Nephron (organoid): ENCODE data around the gene AKT1.

Source experiments
- H3K27ac Mint-ChIP-seq, 3 experiments: 2 replicates each; pipeline ENCODE4 v1.8.0; 2020; ENCODE audit warnings: mixed read lengths in 3 of 3, mild to moderate bottlenecking in 2 of 3, moderate library complexity in 1 of 3
- H3K27me3 Mint-ChIP-seq: 2 replicates; pipeline ENCODE4 v1.8.0; 2021; ENCODE audit warnings: low read depth, mild to moderate bottlenecking, moderate library complexity, mixed read lengths
- H3K36me3 Mint-ChIP-seq: 2 replicates; pipeline ENCODE4 v1.8.0; 2020; ENCODE audit warnings: low read depth, mixed read lengths
- H3K4me1 Mint-ChIP-seq: 2 replicates; pipeline ENCODE4 v1.8.0; 2020; ENCODE audit warnings: mixed read lengths
- H3K4me3 Mint-ChIP-seq, 3 experiments: 2 replicates each; pipeline ENCODE4 v1.8.0; 2020; ENCODE audit warnings: mild to moderate bottlenecking in 3 of 3, mixed read lengths in 3 of 3, moderate library complexity in 2 of 3
- H3K9me3 Mint-ChIP-seq: 2 replicates; pipeline ENCODE4 v1.8.0; 2020; ENCODE audit warnings: mixed read lengths
- CTCF ChIP-seq, 3 experiments: fragments of 200-600 bp; sonication (generic); IDR thresholded peaks; one replicate each; pipeline ENCODE4 v1.5.0; 2021; ENCODE audit warnings: antibody characterized with exemption in 3 of 3; ENCODE audit not compliant: unreplicated experiment in 3 of 3

The AKT1 gene

GRCh38 chr14:104738375-104739019 lies 57.1 kb downstream of the AKT1 start:
- Mint-ChIP-seq H3K27ac (no peak overlapping the region), H3K4me3 (no peak overlapping the region), H3K4me1 (no peaks in the 10 kb centered on the region), H3K27me3 (peaks cover 4% of the 10 kb centered on the region), H3K36me3 (peaks cover 7% of the 10 kb centered on the region), H3K9me3 (no peaks in the 10 kb centered on the region)
- no peak for TF ChIP-seq CTCF (IDR thresholded peaks at IDR 0.05; ENCODE audit: unreplicated experiment in 3 of 3)

GRCh38 chr14:104735830-104736642 lies 59.5 kb downstream of the AKT1 start:
- H3K36me3 Mint-ChIP-seq: peaks cover 7% of the 10 kb centered on the region
- no peaks in the 10 kb centered on the region for H3K9me3 Mint-ChIP-seq
- H3K27me3 Mint-ChIP-seq: peaks cover 4% of the 10 kb centered on the region
- no peak overlapping the region for H3K4me3 Mint-ChIP-seq
- H3K4me1 Mint-ChIP-seq: no peaks in the 10 kb centered on the region
- no peak for TF ChIP-seq CTCF (IDR thresholded peaks at IDR 0.05; ENCODE audit: unreplicated experiment in 3 of 3)
- peak overlapping the region in 1 of 3 experiments; percentile 48 for H3K27ac Mint-ChIP-seq

- Mint-ChIP-seq H3K9me3 (no peaks in the 10 kb centered on the region), H3K36me3 (peaks cover 2% of the 10 kb centered on the region), H3K4me1 (no peaks in the 10 kb centered on the region), H3K4me3 (no peak overlapping the region), H3K27me3 (peaks cover 3% of the 10 kb centered on the region), H3K27ac (no peak overlapping the region)
- no peak for TF ChIP-seq CTCF (IDR thresholded peaks at IDR 0.05; ENCODE audit: unreplicated experiment in 3 of 3)
Observed at GRCh38 chr14:104734991-104735779, 60.4 kb downstream of the AKT1 start.

- H3K9me3 Mint-ChIP-seq: no peaks in the 10 kb centered on the region
- no peaks in the 10 kb centered on the region for H3K36me3 Mint-ChIP-seq
- no peak for TF ChIP-seq CTCF (IDR thresholded peaks at IDR 0.05; ENCODE audit: unreplicated experiment in 3 of 3)
- no peaks in the 10 kb centered on the region for H3K27me3 Mint-ChIP-seq
- H3K27ac Mint-ChIP-seq: no peak overlapping the region
- H3K4me3 Mint-ChIP-seq: no peak overlapping the region
- no peaks in the 10 kb centered on the region for H3K4me1 Mint-ChIP-seq
Observed at GRCh38 chr14:104734601-104734990, 61.0 kb downstream of the AKT1 start.

GRCh38 chr14:104734051-104734587 lies 61.4 kb downstream of the AKT1 start:
- Mint-ChIP-seq H3K4me3 (no peak overlapping the region), H3K4me1 (no peaks in the 10 kb centered on the region), H3K27me3 (no peaks in the 10 kb centered on the region), H3K27ac (no peak overlapping the region), H3K36me3 (no peaks in the 10 kb centered on the region), H3K9me3 (no peaks in the 10 kb centered on the region)
- no peak for TF ChIP-seq CTCF (IDR thresholded peaks at IDR 0.05; ENCODE audit: unreplicated experiment in 3 of 3)
